Lower lobe of right lung (tissue), 2 donors: ENCODE measurements around the gene GRM5. TPM values are rescaled to one million over a fixed set of nuclear protein-coding genes. Genes with fewer than 3 reads are reported as not detected.

ENCODE experiments used
- ATAC-seq, 2 donors: fragments of 200-7000 bp; cut with Tn5 transposase; one replicate each; pipeline ENCODE4 v1.9.1; 2020 to 2022; ENCODE audit warnings: mild to moderate bottlenecking in 2 of 2, moderate library complexity in 2 of 2
- DNase-seq: peaks from one replicate; pipeline ENCODE4 v3.0.0-alpha.2; 2020
- H3K27ac ChIP-seq: fragments of 200-600 bp; one replicate; pipeline ENCODE4 v1.8.0; 2022
- H3K27me3 ChIP-seq: fragments of 200-600 bp; one replicate; pipeline ENCODE4 v1.8.0; 2022; ENCODE audit warnings: low read depth
- H3K36me3 ChIP-seq: fragments of 200-600 bp; one replicate; pipeline ENCODE4 v1.8.0; 2022; ENCODE audit warnings: mild to moderate bottlenecking
- H3K4me1 ChIP-seq: fragments of 200-600 bp; one replicate; pipeline ENCODE4 v1.8.0; 2022
- H3K4me3 ChIP-seq: fragments of 200-600 bp; one replicate; pipeline ENCODE4 v1.8.0; 2022; ENCODE audit warnings: mild to moderate bottlenecking
- H3K9me3 ChIP-seq: fragments of 200-600 bp; one replicate; pipeline ENCODE4 v1.8.0; 2022
- CTCF ChIP-seq: fragments of 200-600 bp; IDR thresholded peaks from one replicate; pipeline ENCODE4 v1.8.0; 2022; ENCODE audit warnings: antibody characterized with exemption, mild to moderate bottlenecking
- intact Hi-C: fragments of 100-400 bp; cut with DNase I; formaldehyde crosslinking; loops from one replicate; pipeline ENCODE4 v1.11.0; 2022
- total RNA-seq: library from RNA; stranded (reverse); fragmentation: NEBNext Ultra II Directional; extraction: Animal tissue kit (Norgen Biotek cat#: 25700); gene quantifications from one replicate; pipeline ENCODE4 v1.2.1, GENCODE V29; 2021
- donor health status: DM: no; HTN: yes; CAD: no; lungs with severe emphysema.

GRM5 gene
- total RNA-seq, 1 donor from 2014 or later = 0.21 TPM

GRCh38 chr11:88697139-88697538, 368.6 kb downstream of the GRM5 start:
- Histone ChIP-seq H3K27me3 (no peaks in the 10 kb centered on the region), H3K4me1 (no peaks in the 10 kb centered on the region), H3K36me3 (no peaks in the 10 kb centered on the region), H3K4me3 (no peak overlapping the region), H3K27ac (no peak overlapping the region), H3K9me3 (no peaks in the 10 kb centered on the region)
- ATAC-seq = no peak
- DNase-seq = no peak
- no peak for TF ChIP-seq CTCF
- intact Hi-C loops = no loop called here

DNA sequence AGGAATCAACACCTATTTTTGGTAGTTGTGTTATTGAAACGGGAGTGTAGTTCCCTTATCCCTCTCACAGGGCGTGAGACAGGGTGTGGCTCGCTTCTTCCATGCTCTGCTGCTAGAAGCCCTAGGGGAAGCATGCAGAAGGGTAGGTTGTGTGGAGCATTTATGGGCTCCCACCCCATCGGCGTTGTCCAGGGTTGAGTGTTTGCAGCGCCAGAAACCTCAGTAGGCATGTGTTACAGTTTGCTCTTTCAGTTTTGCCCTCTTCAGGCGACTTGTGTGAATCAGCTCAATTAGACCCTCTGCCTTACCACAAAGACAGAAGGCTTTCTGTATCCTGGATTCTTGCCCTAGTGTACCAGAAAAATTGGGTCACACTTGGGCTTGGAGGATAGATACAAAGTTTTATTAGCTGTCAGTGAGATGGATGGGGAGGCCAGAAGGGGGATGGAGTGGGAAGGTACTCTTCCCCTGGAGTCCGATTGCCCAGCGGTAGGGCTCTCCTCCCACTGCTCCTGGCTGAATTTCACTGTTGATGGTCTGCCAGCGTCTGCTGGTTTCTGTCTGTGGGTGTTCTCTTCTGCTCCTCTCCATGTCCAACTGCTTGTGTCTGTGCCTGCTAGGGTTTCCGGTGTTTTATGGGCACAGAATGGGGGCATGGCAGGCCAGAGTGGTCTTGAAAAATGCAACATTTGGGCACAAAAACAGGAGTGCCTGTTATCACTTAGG, 369.9 kb downstream of the GRM5 start:
- H3K4me3 ChIP-seq = no peak overlapping the region
- H3K27me3 ChIP-seq = no peaks in the 10 kb centered on the region
- H3K27ac ChIP-seq = no peak overlapping the region
- H3K36me3 ChIP-seq = no peaks in the 10 kb centered on the region
- intact Hi-C loops = no loop called here
- no peak for DNase-seq
- ATAC-seq = no peak
- no peaks in the 10 kb centered on the region for H3K4me1 ChIP-seq
- H3K9me3 ChIP-seq = no peaks in the 10 kb centered on the region
- TF ChIP-seq CTCF = no peak

DNA sequence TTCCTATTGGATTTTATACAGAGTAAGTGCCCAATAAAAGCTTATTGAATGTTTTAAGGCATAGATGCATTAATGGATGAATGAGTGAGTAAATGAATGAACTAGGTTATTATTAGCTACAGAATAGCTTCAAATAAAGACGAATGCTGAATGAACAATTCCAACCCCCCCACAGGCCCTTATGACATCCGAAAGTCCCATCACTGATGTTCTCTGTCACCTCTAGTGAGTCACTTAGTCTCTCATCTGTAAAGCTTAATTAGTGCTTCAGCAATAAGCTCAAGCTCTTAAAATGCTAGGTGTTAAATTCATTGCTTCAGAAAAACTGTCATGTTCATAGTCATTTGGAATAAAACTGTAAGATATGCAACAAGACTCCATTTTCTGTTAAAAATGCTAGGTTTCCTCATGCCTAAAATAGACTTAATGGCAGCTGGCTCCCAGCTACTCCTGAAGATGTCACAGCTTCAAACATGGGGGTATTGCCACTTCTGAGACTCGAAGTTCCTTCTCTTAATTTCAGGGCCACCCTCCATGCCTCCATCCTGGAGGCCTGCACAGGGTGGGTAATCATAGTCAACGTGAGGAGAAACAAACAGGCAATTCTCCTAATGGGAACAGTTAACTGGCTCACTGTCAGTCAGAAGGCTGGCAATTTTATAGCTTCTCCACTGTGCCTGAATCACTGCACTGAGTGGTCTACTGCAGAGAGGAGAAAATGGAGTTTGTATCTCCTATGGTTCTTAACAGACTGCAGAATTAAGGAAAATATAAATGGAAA, 373.3 kb downstream of the GRM5 start:
- no peak overlapping the region for H3K4me3 ChIP-seq
- intact Hi-C loops = no loop called here
- no peak overlapping the region for H3K27ac ChIP-seq
- no peaks in the 10 kb centered on the region for H3K4me1 ChIP-seq
- H3K36me3 ChIP-seq = no peaks in the 10 kb centered on the region
- H3K9me3 ChIP-seq = no peaks in the 10 kb centered on the region
- no peak for DNase-seq
- no peak for TF ChIP-seq CTCF
- no peaks in the 10 kb centered on the region for H3K27me3 ChIP-seq
- ATAC-seq = no peak

DNA sequence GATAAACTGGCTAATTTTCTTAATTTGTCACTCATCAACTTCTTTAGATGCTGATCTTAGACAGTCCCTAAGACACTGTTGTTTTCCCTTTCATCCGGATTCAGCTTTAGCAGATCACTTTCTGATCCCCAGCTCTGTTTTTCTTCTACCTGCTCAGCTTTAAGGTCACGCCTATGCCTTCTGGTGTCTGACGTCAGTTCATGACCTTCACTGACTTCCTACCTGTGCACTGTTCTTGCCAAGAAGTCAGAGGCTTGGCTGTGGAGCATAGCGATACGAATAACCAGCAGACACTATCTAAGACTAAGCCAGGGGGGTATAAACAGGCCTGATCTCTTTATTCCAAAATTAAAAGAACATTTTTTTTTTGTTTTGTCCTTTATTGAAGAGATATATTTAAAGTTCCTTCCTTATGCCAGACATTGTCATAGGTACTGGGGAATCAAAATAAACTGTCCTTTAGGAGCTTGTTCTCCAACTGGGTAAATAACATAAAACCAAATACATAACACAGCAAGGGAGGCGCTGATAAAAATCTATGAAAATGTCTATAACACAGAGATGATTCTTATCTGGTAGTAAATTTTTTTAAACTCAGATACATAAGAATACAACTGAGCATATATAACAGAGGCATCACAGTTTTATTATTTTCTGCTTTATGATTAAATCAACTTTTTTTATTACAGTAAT, 376.1 kb downstream of the GRM5 start:
- Histone ChIP-seq H3K27ac (no peak overlapping the region), H3K27me3 (no peaks in the 10 kb centered on the region), H3K9me3 (no peaks in the 10 kb centered on the region), H3K36me3 (no peaks in the 10 kb centered on the region), H3K4me3 (no peak overlapping the region), H3K4me1 (no peaks in the 10 kb centered on the region)
- intact Hi-C loops = no loop called here
- TF ChIP-seq CTCF = no peak
- DNase-seq (no peak), ATAC-seq (no peak)

DNA sequence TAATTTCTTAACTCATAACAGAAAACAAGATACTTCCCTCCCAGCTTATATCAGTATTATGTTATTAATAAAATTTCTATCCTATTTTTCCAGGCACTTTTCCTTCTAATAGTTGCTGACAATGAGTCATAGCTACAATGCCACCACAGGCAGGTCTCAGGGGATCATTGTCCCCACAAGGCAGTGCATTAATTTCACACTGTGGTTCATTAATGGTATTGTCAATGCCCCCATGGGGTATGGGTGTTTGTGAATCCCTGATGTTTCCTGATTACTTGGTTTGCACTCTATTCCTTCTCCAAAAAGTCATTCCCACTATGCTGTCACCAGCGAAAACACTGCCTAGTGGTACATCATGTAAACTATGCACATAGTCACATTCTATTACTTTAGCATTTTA, 382.8 kb downstream of the GRM5 start:
- DNase-seq (no peak), ATAC-seq (no peak)
- no peak for TF ChIP-seq CTCF
- H3K4me3 ChIP-seq = no peak overlapping the region
- H3K4me1 ChIP-seq = no peaks in the 10 kb centered on the region
- no peaks in the 10 kb centered on the region for H3K27me3 ChIP-seq
- H3K9me3 ChIP-seq = no peaks in the 10 kb centered on the region
- intact Hi-C loops = no loop called here
- no peaks in the 10 kb centered on the region for H3K36me3 ChIP-seq
- no peak overlapping the region for H3K27ac ChIP-seq
